Measurements from ENCODE around the gene UQCRQ.

UQCRQ gene

GRCh38 chr5:132895719-132896305 is 29.4 kb downstream of the UQCRQ start:
- H3K9ac ChIP-seq (ENCODE audit: low read depth, low read length): no peak overlapping the region

DNA sequence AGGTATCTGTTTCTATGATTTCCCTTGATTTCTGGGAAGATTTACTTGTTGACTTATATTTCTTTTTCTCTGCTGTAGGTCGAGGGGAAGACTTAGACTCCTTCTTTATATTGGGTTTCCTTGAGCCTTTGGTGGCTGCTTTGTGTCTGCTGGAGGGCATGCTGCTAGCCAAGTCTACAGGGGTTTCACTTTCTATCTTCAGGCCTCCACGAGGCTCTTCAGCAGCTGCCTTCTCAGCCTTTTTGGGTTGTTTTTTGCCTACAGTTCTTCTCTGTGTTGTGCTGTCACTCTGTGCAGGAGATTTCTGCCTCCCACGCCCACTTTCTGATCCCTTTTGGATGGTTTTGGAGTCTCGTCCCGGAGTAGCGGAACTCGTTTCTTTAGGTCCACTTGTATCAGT is 30.2 kb downstream of the UQCRQ start:
- Histone ChIP-seq H3K27ac (ENCODE audit: low read depth, low read length) (no peak overlapping the region), H3K36me3 (ENCODE audit: insufficient read depth, low read length) (peaks cover 93% of the 10 kb centered on the region)
- 93% methylated on average over 7 of the region's 7 CpGs for WGBS

More at GRCh38 chr5:132895719-132896305, 29.4 kb downstream of the UQCRQ start:
- Histone ChIP-seq H3K27me3 (ENCODE audit: insufficient read depth, low read length) (no peaks in the 10 kb centered on the region), H3K27ac (ENCODE audit: low read depth, low read length) (no peak overlapping the region), H3K4me3 (ENCODE audit: low read length) (no peak overlapping the region), H3K4me1 (ENCODE audit: insufficient read depth, low read length) (no peaks in the 10 kb centered on the region), H3K9me3 (ENCODE audit: insufficient read depth, low read depth, low read length) (no peaks in the 10 kb centered on the region), H3K36me3 (ENCODE audit: insufficient read depth, low read length) (peaks cover 93% of the 10 kb centered on the region)
- WGBS: 97% methylated on average over 4 of the region's 4 CpGs

DNA sequence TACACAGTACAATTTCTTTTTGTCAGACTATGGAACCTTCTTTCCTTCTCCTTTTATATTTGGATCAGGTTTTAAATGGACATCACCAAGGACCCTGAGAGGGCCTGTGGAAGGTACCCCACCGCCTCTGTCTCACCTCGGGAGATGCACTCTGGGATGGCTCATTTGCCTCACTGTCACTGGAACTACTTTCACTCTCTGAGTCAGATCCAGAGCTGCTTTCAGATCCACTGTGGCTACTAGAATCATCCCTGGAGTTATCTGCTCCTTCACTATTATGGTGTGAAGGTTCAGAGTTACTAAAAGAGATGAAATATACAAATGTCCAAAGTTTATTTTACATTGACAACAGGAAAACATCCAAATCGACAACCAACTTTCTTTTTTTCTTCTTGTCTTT is 31.7 kb downstream of the UQCRQ start:
- Histone ChIP-seq H3K27me3 (ENCODE audit: insufficient read depth, low read length) (no peaks in the 10 kb centered on the region), H3K4me1 (ENCODE audit: insufficient read depth, low read length) (no peaks in the 10 kb centered on the region), H3K9ac (ENCODE audit: low read depth, low read length) (no peak overlapping the region), H3K36me3 (ENCODE audit: insufficient read depth, low read length) (peaks cover 90% of the 10 kb centered on the region), H3K4me3 (ENCODE audit: low read length) (no peak overlapping the region), H3K9me3 (ENCODE audit: insufficient read depth, low read depth, low read length) (no peaks in the 10 kb centered on the region), H3K27ac (ENCODE audit: low read depth, low read length) (no peak overlapping the region)
- WGBS: 87% methylated on average over 3 of the region's 3 CpGs

More for the DNA sequence above, 30.2 kb downstream of the UQCRQ start:
- Histone ChIP-seq H3K9me3 (ENCODE audit: insufficient read depth, low read depth, low read length) (no peaks in the 10 kb centered on the region), H3K9ac (ENCODE audit: low read depth, low read length) (no peak overlapping the region), H3K27me3 (ENCODE audit: insufficient read depth, low read length) (no peaks in the 10 kb centered on the region), H3K4me1 (ENCODE audit: insufficient read depth, low read length) (no peaks in the 10 kb centered on the region), H3K4me3 (ENCODE audit: low read length) (no peak overlapping the region)

- no peak overlapping the region for H3K9ac ChIP-seq (ENCODE audit: low read depth, low read length)
- peaks cover 76% of the 10 kb centered on the region for H3K36me3 ChIP-seq (ENCODE audit: insufficient read depth, low read length)
- H3K4me1 ChIP-seq (ENCODE audit: insufficient read depth, low read length): no peaks in the 10 kb centered on the region
- 98% methylated on average over 3 of the region's 4 CpGs for WGBS
- no peak overlapping the region for H3K4me3 ChIP-seq (ENCODE audit: low read length)
- H3K27ac ChIP-seq (ENCODE audit: low read depth, low read length): no peak overlapping the region
- no peaks in the 10 kb centered on the region for H3K27me3 ChIP-seq (ENCODE audit: insufficient read depth, low read length)
- no peaks in the 10 kb centered on the region for H3K9me3 ChIP-seq (ENCODE audit: insufficient read depth, low read depth, low read length)
Measured at GRCh38 chr5:132901036-132901435, 34.6 kb downstream of the UQCRQ start.

- H3K36me3 ChIP-seq (ENCODE audit: insufficient read depth, low read length): peaks cover 69% of the 10 kb centered on the region
- no peaks in the 10 kb centered on the region for H3K27me3 ChIP-seq (ENCODE audit: insufficient read depth, low read length)
- no peak overlapping the region for H3K4me3 ChIP-seq (ENCODE audit: low read length)
- no peaks in the 10 kb centered on the region for H3K9me3 ChIP-seq (ENCODE audit: insufficient read depth, low read depth, low read length)
- no peak overlapping the region for H3K27ac ChIP-seq (ENCODE audit: low read depth, low read length)
- no peak overlapping the region for H3K9ac ChIP-seq (ENCODE audit: low read depth, low read length)
- WGBS: 97% methylated on average over 3 of the region's 3 CpGs
- no peaks in the 10 kb centered on the region for H3K4me1 ChIP-seq (ENCODE audit: insufficient read depth, low read length)
Measured at GRCh38 chr5:132901730-132902129, 35.3 kb downstream of the UQCRQ start.

DNA sequence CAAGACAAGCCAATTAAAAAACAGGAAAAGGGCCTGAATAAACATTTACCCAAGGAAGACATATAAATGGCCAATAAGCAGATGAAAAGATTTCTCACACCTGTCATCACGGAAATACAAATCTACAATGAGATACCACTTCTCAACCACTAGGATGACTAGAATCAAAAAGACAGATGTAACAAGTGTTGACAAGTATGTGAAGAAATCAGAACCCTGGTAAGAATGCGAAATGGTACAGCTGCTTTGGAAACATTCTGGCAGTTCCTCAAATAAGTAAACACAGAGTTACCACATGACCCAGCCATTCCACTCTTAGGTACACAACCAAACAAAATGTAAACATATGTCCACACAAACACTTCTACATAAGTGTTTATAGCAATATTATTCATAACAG is 39.5 kb downstream of the UQCRQ start:
- Histone ChIP-seq H3K4me1 (ENCODE audit: insufficient read depth, low read length) (peaks cover 5% of the 10 kb centered on the region; the same call in 1 of the 2 replicates), H3K9ac (ENCODE audit: low read depth, low read length) (no peak overlapping the region), H3K4me3 (ENCODE audit: low read length) (no peak overlapping the region), H3K27me3 (ENCODE audit: insufficient read depth, low read length) (no peaks in the 10 kb centered on the region), H3K27ac (ENCODE audit: low read depth, low read length) (no peak overlapping the region), H3K9me3 (ENCODE audit: insufficient read depth, low read depth, low read length) (no peaks in the 10 kb centered on the region), H3K36me3 (ENCODE audit: insufficient read depth, low read length) (peaks cover 53% of the 10 kb centered on the region)
- WGBS: 100% methylated on average over 2 of the region's 2 CpGs

- no peak overlapping the region for H3K9ac ChIP-seq (ENCODE audit: low read depth, low read length)
- H3K9me3 ChIP-seq (ENCODE audit: insufficient read depth, low read depth, low read length): no peaks in the 10 kb centered on the region
- H3K27ac ChIP-seq (ENCODE audit: low read depth, low read length): no peak overlapping the region
- WGBS: 90% methylated on average over 2 of the region's 2 CpGs
- H3K4me3 ChIP-seq (ENCODE audit: low read length): no peak overlapping the region
- peaks cover 5% of the 10 kb centered on the region; the same call in 1 of the 2 replicates for H3K4me1 ChIP-seq (ENCODE audit: insufficient read depth, low read length)
- no peaks in the 10 kb centered on the region for H3K27me3 ChIP-seq (ENCODE audit: insufficient read depth, low read length)
- peaks cover 54% of the 10 kb centered on the region for H3K36me3 ChIP-seq (ENCODE audit: insufficient read depth, low read length)
Measured at GRCh38 chr5:132907161-132907560, 40.7 kb downstream of the UQCRQ start.

DNA sequence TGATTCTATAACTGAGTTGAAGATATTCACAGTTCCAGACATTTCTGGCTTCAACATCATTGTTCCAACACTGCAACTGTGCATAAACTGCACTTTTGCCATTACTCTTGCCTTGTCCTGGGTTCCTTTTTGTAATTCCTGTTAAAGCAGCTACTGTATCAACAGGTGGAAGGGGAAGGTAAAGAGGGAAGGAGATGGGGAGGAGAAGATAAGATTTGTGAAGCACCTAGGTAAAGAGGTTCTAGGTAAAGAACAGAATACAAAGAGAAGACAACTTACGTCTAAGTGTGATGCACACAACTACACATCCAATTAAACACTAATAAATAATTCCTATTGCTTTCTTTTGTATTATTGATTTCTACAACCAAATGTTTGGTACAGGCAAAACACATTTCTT is 43.3 kb downstream of the UQCRQ start:
- Histone ChIP-seq H3K27me3 (ENCODE audit: insufficient read depth, low read length) (no peaks in the 10 kb centered on the region), H3K4me3 (ENCODE audit: low read length) (no peak overlapping the region), H3K9me3 (ENCODE audit: insufficient read depth, low read depth, low read length) (no peaks in the 10 kb centered on the region), H3K9ac (ENCODE audit: low read depth, low read length) (no peak overlapping the region), H3K27ac (ENCODE audit: low read depth, low read length) (no peak overlapping the region), H3K4me1 (ENCODE audit: insufficient read depth, low read length) (peaks cover 5% of the 10 kb centered on the region; the same call in 1 of the 2 replicates), H3K36me3 (ENCODE audit: insufficient read depth, low read length) (peaks cover 49% of the 10 kb centered on the region)
- WGBS: no CpG with 5 or more reads among the region's 1 CpG

GRCh38 chr5:132915681-132916080 is 49.2 kb downstream of the UQCRQ start:
- H3K4me1 ChIP-seq (ENCODE audit: insufficient read depth, low read length): no peaks in the 10 kb centered on the region
- H3K27ac ChIP-seq (ENCODE audit: low read depth, low read length): no peak overlapping the region
- WGBS: 91% methylated on average over 5 of the region's 5 CpGs

GRCh38 chr5:132916086-132916485 is 49.6 kb downstream of the UQCRQ start:
- no peaks in the 10 kb centered on the region for H3K27me3 ChIP-seq (ENCODE audit: insufficient read depth, low read length)
- no peak overlapping the region for H3K27ac ChIP-seq (ENCODE audit: low read depth, low read length)
- H3K4me3 ChIP-seq (ENCODE audit: low read length): no peak overlapping the region
- no peak overlapping the region for H3K9ac ChIP-seq (ENCODE audit: low read depth, low read length)
- no peaks in the 10 kb centered on the region for H3K9me3 ChIP-seq (ENCODE audit: insufficient read depth, low read depth, low read length)
- H3K4me1 ChIP-seq (ENCODE audit: insufficient read depth, low read length): no peaks in the 10 kb centered on the region
- WGBS: 92% methylated on average over 3 of the region's 3 CpGs
- peaks cover 61% of the 10 kb centered on the region for H3K36me3 ChIP-seq (ENCODE audit: insufficient read depth, low read length)

More at GRCh38 chr5:132915681-132916080, 49.2 kb downstream of the UQCRQ start:
- no peaks in the 10 kb centered on the region for H3K27me3 ChIP-seq (ENCODE audit: insufficient read depth, low read length)
- H3K9ac ChIP-seq (ENCODE audit: low read depth, low read length): no peak overlapping the region
- H3K36me3 ChIP-seq (ENCODE audit: insufficient read depth, low read length): peaks cover 63% of the 10 kb centered on the region
- H3K4me3 ChIP-seq (ENCODE audit: low read length): no peak overlapping the region
- H3K9me3 ChIP-seq (ENCODE audit: insufficient read depth, low read depth, low read length): no peaks in the 10 kb centered on the region

All from HUES64 (cell line).